Kidney (tissue), 14 donors: ENCODE results near the gene CDK16. TPM values are rescaled to one million over a fixed set of nuclear protein-coding genes. Genes with fewer than 3 reads are reported as not detected.
A peak's percentile ranks its signal among the peaks of the same experiment; 100 is the strongest.

Experiments used
- DNase-seq, 5 donors: peaks; one replicate each; pipeline ENCODE4 v3.0.0-alpha.2; 2013 to 2020
- FAIRE-seq: peaks from 2 replicates; lab custom pipeline; 2012; peaks lifted over from hg19 to GRCh38; lab: Jason Lieb, UNC
- H3K27ac ChIP-seq, 2 donors: one replicate each; pipeline ENCODE4 v1.7.0; 2013; ENCODE audit warnings: low read depth in 2 of 2, low read length in 2 of 2, inconsistent platforms in 1 of 2
- H3K27me3 ChIP-seq: one replicate; pipeline ENCODE4 v1.7.1; 2013; ENCODE audit warnings: low read length, inconsistent platforms; ENCODE audit not compliant: control insufficient read depth, insufficient read depth
- H3K36me3 ChIP-seq, 3 donors: one replicate each; pipeline versions ENCODE4 v1.7.0 to v1.7.1; 2013; ENCODE audit warnings: low read length in 3 of 3, control low read depth in 1 of 3, inconsistent platforms in 1 of 3; ENCODE audit not compliant: insufficient read depth in 3 of 3, control insufficient read depth in 2 of 3
- H3K4me1 ChIP-seq, 3 donors: one replicate each; pipeline versions ENCODE4 v1.7.0 to v1.7.1; 2013; ENCODE audit warnings: low read length in 3 of 3, inconsistent platforms in 1 of 3, low read depth in 1 of 3; ENCODE audit not compliant: control insufficient read depth in 2 of 3, insufficient read depth in 2 of 3
- H3K4me3 ChIP-seq, 3 donors: one replicate each; pipeline versions ENCODE4 v1.7.0 to v1.8.1; 2013; ENCODE audit warnings: low read length in 3 of 3, control low read depth in 1 of 3, inconsistent platforms in 1 of 3
- H3K9ac ChIP-seq, 3 donors: one replicate each; pipeline versions ENCODE4 v1.7.0 to v1.7.1; 2013; ENCODE audit warnings: low read length in 3 of 3, control low read depth in 1 of 3, inconsistent platforms in 1 of 3
- H3K9me3 ChIP-seq, 3 donors: one replicate each; pipeline versions ENCODE4 v1.7.0 to v1.7.1; 2013; ENCODE audit warnings: low read length in 3 of 3, control low read depth in 1 of 3, inconsistent platforms in 1 of 3; ENCODE audit not compliant: control insufficient read depth in 2 of 3, insufficient read depth in 1 of 3
- intact Hi-C: fragments of 100-400 bp; cut with DNase I; formaldehyde crosslinking; loops from one replicate; pipeline ENCODE4 v1.11.1; 2022
- polyA plus RNA-seq: library from polyadenylated mRNA; stranded (reverse); fragments of 350-450 nt; fragmentation: Illumina TruSeq; extraction: RNeasy Lipid Tissue Mini Kit (QIAGEN cat#74804); gene quantifications from one replicate; pipeline ENCODE4 v1.2.3, GENCODE V29; 2014; ENCODE audit warnings: low read depth, low replicate concordance; ENCODE audit not compliant: insufficient read depth
- total RNA-seq: library from RNA; stranded (reverse); fragmentation: NEBNext Ultra II Directional; extraction: Animal tissue kit (Norgen Biotek cat#: 25700); gene quantifications from one replicate; pipeline ENCODE4 v1.2.1, GENCODE V29; 2021
- TF ChIP-seq, protein P1 (sequence below): IDR thresholded peaks from 3 replicates; pipeline ENCODE4 v1.5.1; 2012; ENCODE audit warnings: mild to moderate bottlenecking, moderate library complexity, borderline replicate concordance; ENCODE audit not compliant: insufficient read depth; ENCODE audit errors: extremely low read depth
- donor health status: control.
- donor health status: control.
- donor health status: control.
- donor health status: control.
- donor health status: control.
- donor health status: DM: yes; HTN: yes; CAD: no.
- donor health status: Normal renal cell carcinoma (clear cell type).

CDK16 gene
- total and polyA plus RNA-seq, 2 donors from 2014 or later: 89.1 to 96.1 TPM

DNA sequence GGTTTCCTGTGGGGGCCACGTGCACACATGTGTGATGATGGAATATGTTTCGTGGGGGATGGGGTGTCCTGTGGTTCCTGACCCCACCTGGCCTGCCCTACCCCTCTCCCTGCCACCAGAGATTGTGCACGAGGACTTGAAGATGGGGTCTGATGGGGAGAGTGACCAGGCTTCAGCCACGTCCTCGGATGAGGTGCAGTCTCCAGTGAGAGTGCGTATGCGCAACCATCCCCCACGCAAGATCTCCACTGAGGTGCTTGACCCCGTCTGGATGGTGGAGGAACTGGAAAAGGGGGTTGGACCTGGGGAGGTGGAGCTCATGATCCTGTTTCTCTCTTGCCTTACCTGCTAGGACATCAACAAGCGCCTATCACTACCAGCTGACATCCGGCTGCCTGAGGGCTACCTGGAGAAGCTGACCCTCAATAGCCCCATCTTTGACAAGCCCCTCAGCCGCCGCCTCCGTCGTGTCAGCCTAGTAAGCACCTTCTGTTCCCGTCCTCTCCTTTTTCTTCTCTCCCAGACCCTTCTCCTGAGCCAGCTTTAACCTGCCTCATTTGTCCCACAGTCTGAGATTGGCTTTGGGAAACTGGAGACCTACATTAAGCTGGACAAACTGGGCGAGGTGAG, 5.9 kb downstream of the CDK16 start:
- H3K27ac ChIP-seq: no peak overlapping the region
- H3K9ac ChIP-seq: no peak overlapping the region
- FAIRE-seq (no peak), DNase-seq (peak in 1 of 5 donors; percentile 66)
- H3K9me3 ChIP-seq: no peaks in the 10 kb centered on the region
- H3K4me1 ChIP-seq: peaks cover 0 to 16% (median 8%) of the 10 kb centered on the region in 3 donors
- H3K4me3 ChIP-seq: no peak overlapping the region
- TF ChIP-seq, protein P1, sequence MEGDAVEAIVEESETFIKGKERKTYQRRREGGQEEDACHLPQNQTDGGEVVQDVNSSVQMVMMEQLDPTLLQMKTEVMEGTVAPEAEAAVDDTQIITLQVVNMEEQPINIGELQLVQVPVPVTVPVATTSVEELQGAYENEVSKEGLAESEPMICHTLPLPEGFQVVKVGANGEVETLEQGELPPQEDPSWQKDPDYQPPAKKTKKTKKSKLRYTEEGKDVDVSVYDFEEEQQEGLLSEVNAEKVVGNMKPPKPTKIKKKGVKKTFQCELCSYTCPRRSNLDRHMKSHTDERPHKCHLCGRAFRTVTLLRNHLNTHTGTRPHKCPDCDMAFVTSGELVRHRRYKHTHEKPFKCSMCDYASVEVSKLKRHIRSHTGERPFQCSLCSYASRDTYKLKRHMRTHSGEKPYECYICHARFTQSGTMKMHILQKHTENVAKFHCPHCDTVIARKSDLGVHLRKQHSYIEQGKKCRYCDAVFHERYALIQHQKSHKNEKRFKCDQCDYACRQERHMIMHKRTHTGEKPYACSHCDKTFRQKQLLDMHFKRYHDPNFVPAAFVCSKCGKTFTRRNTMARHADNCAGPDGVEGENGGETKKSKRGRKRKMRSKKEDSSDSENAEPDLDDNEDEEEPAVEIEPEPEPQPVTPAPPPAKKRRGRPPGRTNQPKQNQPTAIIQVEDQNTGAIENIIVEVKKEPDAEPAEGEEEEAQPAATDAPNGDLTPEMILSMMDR: no peak
- H3K27me3 ChIP-seq: peaks cover 4% of the 10 kb centered on the region
- peaks cover 5 to 32% (median 18%) of the 10 kb centered on the region in 3 donors for H3K36me3 ChIP-seq
- intact Hi-C loops: no loop called here

DNA sequence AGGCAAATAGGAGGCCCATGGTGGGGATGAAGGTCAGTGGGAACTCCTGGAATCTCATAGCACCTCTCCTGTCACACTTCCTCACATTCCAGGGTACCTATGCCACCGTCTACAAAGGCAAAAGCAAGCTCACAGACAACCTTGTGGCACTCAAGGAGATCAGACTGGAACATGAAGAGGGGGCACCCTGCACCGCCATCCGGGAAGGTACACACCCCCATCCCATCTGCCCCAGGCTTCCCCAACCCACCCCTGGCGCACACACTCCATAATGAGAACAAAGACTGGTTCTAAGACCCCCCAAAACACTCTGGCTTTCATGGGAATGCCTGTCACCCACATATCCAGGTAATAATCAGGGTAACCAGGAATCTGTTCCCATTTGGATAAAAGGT, 6.4 kb downstream of the CDK16 start:
- DNase-seq (no peak), FAIRE-seq (no peak)
- TF ChIP-seq, protein P1: no peak
- Histone ChIP-seq H3K9me3 (no peaks in the 10 kb centered on the region), H3K9ac (no peak overlapping the region), H3K36me3 (peaks cover 5 to 32% (median 18%) of the 10 kb centered on the region in 3 donors), H3K27me3 (peaks cover under 1% of the 10 kb centered on the region), H3K27ac (no peak overlapping the region), H3K4me3 (no peak overlapping the region), H3K4me1 (peaks cover 0 to 11% (median 5%) of the 10 kb centered on the region in 3 donors)
- intact Hi-C loops: no loop called here

DNA sequence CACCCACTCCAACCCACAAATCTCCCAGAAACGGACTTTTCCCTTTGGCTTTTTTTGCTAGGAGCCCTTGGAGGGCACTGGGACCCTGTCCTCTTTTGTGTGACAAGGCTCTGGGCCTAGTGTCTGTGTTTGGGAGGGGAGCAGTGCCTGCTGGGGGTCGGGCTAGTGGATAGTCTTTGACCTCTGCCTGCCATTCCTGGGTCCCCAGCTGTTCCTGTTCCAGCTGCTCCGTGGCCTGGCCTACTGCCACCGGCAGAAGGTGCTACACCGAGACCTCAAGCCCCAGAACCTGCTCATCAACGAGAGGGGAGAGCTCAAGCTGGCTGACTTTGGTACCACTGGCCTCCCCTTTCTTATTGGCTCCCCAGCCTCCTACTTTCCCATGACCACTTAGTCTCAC, 7.6 kb downstream of the CDK16 start:
- peaks cover 3% of the 10 kb centered on the region for H3K27me3 ChIP-seq
- FAIRE-seq (no peak), DNase-seq (peak in 1 of 5 donors; percentile 45)
- no peak overlapping the region for H3K27ac ChIP-seq
- no peak overlapping the region for H3K9ac ChIP-seq
- H3K4me3 ChIP-seq: no peak overlapping the region
- H3K4me1 ChIP-seq: no peaks in the 10 kb centered on the region
- TF ChIP-seq, protein P1: no peak
- intact Hi-C loops: no loop called here
- H3K36me3 ChIP-seq: peaks cover 5 to 32% (median 18%) of the 10 kb centered on the region in 3 donors
- no peaks in the 10 kb centered on the region for H3K9me3 ChIP-seq
